8988T (cell line): Measurements from ENCODE around the gene SKI.

Source experiments
- DNase-seq: peaks from one replicate; pipeline ENCODE4 v3.0.0; 2011

SKI gene

GRCh38 chr1:2358651-2359640, 130.8 kb downstream of the SKI start:
- no peak for DNase-seq
